ENCODE data around the gene P3R3URF.

Gene P3R3URF

DNA sequence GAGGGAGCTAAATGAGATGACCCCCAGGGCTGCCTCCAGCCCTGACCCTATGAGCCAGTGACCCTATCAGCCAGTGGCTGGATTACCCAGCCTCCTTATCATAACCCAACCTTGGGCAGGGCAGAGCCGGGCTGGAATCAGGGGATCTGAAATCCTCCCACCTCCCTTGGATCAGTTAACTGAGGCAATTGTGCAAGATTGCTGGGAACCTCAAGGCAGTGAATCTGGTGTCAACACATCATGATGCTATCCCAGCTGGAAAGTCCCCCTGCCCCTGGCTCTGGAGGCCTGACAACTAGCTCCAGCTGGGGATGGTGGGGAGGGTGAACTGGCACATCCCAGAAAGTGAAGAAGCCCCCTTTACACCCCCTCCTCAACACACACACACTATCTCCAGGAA lies 7.8 kb downstream of the P3R3URF start:
- DNase-seq (ENCODE audit: low spot score) = no peak
- in situ Hi-C loops (cut with MboI; ENCODE audit: low pct_unique_long_range_greater_than_20kb, low sequenced_read_pairs, unreplicated experiment) = no loop called here
- TF ChIP-seq, protein P1, sequence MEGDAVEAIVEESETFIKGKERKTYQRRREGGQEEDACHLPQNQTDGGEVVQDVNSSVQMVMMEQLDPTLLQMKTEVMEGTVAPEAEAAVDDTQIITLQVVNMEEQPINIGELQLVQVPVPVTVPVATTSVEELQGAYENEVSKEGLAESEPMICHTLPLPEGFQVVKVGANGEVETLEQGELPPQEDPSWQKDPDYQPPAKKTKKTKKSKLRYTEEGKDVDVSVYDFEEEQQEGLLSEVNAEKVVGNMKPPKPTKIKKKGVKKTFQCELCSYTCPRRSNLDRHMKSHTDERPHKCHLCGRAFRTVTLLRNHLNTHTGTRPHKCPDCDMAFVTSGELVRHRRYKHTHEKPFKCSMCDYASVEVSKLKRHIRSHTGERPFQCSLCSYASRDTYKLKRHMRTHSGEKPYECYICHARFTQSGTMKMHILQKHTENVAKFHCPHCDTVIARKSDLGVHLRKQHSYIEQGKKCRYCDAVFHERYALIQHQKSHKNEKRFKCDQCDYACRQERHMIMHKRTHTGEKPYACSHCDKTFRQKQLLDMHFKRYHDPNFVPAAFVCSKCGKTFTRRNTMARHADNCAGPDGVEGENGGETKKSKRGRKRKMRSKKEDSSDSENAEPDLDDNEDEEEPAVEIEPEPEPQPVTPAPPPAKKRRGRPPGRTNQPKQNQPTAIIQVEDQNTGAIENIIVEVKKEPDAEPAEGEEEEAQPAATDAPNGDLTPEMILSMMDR (IDR thresholded peaks at IDR 0.05; ENCODE audit: extremely low read depth, insufficient read depth, missing control alignments) = no peak

DNA sequence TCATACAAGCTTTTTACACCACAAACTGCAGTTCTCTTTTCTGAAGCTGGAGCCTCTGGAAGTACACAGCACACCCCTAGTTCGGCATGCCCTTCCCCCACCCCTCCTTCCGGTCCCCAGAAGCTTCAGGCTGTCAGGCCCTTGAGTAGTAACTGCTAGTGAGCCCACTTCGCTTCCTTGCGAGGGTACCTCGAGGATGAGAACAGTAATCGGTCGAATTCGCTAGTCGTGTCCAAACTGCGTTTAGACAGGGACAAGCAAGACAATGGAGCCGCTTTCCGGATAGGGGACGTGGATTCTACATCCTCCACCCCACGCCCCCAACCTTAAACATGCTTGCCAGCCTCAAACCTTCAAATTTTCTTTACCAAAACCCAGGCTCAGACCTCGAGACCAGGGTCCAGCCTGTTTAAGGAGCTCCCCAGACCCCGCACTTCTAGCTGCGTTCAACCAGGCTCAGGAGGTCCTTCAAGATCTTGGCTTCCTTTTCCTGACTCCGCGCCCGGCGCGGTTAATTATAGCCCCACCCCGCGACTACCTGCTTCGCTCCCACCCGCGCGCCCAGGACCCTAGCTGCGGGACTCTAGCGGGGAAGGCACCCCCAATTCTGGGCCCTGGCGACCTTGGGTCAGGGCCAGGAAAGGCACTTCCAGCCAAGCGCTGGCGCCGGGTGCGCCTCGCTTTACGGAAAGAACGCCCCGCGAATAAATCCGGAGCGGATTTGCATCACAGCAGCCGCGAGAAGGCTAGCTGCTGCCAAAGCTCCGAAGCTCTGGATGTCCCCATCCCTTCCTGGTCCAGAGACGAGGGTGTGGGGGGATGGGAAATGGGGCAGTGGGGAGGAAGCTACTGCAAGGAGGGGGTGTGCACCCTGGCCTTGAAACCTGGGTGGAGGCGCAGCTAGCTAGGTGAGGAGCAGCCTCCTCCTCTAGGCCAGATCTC lies 9.5 kb downstream of the P3R3URF start:
- TF ChIP-seq, protein P1 (IDR thresholded peaks at IDR 0.05; ENCODE audit: extremely low read depth, insufficient read depth, missing control alignments) = no peak
- in situ Hi-C loops (cut with MboI; ENCODE audit: low pct_unique_long_range_greater_than_20kb, low sequenced_read_pairs, unreplicated experiment) = no loop called here
- no peak for DNase-seq (ENCODE audit: low spot score)

DNA sequence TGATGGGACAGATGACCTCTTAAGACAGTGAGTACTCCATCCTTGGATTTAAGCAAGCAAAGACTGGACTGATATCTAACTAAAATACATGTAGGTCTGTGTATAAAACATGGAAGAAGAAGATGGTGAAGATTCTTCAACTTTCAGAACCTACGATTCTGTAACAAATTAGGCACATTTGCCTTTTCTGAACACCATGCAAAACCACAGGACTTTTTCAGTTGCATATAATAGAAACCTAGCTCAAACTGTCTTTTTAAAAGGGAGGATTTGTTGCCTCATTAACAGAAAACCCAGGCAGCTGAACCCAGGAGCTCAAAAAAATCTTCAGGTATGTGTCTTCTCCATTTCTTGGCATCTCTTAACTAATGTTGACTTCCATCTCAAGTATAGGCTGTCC lies 16.1 kb downstream of the P3R3URF start:
- TF ChIP-seq, protein P1 (IDR thresholded peaks at IDR 0.05; ENCODE audit: extremely low read depth, insufficient read depth, missing control alignments) = no peak
- DNase-seq (ENCODE audit: low spot score) = no peak
- in situ Hi-C loops (cut with MboI; ENCODE audit: low pct_unique_long_range_greater_than_20kb, low sequenced_read_pairs, unreplicated experiment) = no loop called here

DNA sequence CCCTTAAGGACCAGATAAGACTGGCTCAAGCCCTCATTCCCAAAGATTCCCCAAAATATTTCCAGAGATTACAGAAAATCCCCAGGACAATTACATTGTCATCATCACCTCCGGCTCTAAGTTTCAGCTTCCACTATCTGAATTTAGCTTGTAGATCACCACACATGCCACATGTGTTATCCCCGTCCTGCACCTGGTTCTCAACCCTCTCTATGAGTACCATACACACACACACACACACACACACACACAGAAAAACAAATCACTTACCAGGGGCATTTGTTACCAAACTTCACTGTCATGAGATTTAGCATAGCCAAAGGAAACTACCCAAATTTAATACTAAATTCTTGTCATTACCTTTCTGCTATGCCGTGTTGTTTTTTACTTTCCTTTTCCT lies 16.8 kb downstream of the P3R3URF start:
- in situ Hi-C loops (cut with MboI; ENCODE audit: low pct_unique_long_range_greater_than_20kb, low sequenced_read_pairs, unreplicated experiment) = no loop called here
- no peak for DNase-seq (ENCODE audit: low spot score)
- TF ChIP-seq, protein P1 (IDR thresholded peaks at IDR 0.05; ENCODE audit: extremely low read depth, insufficient read depth, missing control alignments) = no peak

DNA sequence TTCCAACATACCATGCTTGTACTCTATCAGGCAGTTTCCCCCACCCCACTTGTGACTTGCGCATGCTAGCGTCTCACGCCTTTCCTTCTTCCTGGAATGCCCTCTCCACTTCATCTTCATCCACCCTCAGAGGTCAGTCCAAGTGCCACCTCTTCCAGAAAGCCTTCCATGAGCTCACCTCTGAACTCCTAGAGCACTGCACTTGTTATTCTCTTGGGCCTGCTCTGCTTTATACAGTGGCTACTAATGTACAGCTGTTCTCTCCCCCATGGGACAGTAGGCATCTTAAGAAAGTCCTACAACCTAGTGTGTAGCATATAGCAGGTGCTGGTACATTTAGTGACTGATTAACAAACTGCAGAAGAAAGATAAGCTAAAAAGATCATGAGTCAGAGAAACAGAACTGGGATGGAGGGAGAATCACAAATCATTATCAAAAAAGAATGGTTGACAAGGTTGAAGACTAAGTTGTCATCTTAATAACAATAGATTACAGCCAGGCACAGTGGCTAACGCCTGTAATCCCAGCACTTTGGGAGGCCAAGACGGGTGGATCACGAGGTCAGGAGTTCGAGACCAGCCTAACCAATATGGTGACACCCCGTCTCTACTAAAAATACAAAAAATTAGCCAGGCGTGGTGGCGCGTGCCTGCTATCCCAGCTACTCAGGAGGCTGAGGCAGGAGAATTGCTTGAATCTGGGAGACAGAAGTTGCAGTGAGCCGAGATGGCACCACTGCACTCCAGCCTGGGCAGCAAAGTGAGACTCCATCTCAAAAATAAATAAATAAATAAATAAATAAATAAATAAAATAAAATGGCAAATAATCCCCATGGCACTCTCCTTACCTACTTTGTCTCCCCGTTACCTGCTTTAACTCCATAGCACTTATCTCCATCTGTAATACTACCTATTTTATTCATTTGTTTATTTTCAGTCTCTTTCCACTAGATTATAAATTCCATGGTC lies 17.7 kb downstream of the P3R3URF start:
- TF ChIP-seq, protein P1 (IDR thresholded peaks at IDR 0.05; ENCODE audit: extremely low read depth, insufficient read depth, missing control alignments) = no peak
- in situ Hi-C loops (cut with MboI; ENCODE audit: low pct_unique_long_range_greater_than_20kb, low sequenced_read_pairs, unreplicated experiment) = no loop called here
- no peak for DNase-seq (ENCODE audit: low spot score)

DNA sequence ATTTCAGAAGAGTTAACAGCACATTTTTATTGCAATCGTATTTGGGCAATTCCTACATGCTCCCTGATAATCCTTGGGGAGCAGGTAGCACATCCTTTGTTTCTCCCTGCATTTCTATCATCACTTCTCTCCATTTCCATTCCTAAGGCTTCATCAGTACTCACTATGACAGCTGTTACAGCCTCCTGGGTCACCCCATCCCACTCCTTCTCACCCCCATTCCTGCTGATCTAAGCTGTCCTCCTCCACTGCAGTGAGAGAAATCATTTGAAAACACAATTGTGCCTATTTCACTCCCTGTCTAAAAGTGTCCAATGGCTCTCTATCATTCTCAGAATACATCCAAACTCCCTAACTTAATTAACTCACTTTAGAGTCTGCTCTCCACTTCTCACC lies 18.4 kb downstream of the P3R3URF start:
- in situ Hi-C loops (cut with MboI; ENCODE audit: low pct_unique_long_range_greater_than_20kb, low sequenced_read_pairs, unreplicated experiment) = no loop called here
- no peak for DNase-seq (ENCODE audit: low spot score)

More for the DNA sequence above, 18.4 kb downstream of the P3R3URF start:
- TF ChIP-seq, protein P1 (IDR thresholded peaks at IDR 0.05; ENCODE audit: extremely low read depth, insufficient read depth, missing control alignments) = no peak

Measured in GM13977 (cell line).